ENCODE measurements around the gene CALHM4. TPM values are rescaled to one million over a fixed set of nuclear protein-coding genes. Genes with fewer than 3 reads are reported as not detected.

CALHM4 gene
- total RNA-seq, 3 donors from 2014 or later: not detected

DNA sequence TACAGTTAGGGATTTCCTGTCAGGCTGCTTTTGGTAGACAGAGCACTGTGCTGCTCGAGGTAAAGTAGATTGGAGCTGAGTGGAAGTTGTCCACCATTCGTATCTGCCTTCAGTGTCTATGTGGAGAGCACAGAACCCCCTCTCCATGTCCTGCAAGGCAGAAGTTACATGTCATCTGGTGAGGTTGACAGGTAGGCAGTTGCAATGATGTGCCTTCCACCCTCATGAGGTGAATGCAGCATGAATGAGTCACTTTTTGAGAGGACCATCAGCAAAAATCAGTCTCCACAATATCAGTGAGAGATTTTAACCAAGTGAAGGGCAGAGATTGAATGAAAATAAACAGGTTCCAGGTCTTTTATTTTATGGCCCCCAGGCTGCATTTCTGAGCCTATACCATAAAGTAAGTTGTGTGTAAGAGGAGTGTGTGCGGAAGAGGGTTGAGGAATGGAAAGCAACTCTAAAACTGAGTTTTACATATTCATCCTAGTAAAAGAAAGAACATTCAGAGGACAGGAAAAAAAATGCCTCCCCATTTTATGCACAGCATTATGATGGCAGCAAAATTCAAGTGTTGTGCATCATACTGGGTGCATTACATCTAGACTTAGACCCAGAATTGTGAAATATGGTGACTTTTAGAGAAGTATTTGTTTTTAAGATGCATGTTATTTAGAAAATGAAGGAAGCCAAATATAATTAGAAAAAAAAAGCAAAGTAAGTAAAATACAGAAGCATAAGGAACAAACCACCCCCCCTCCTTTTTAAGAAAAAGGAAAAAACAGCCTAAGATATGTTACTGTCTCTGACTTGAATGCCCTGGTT lies 23.9 kb upstream of the CALHM4 start:
- Mint-ChIP-seq H3K27me3 (ENCODE audit: low read depth) (peaks cover 25% of the 10 kb centered on the region), H3K9me3 (no peaks in the 10 kb centered on the region), H3K4me1 (ENCODE audit: low read depth) (no peaks in the 10 kb centered on the region), H3K4me3 (no peak overlapping the region), H3K36me3 (ENCODE audit: insufficient read depth) (no peaks in the 10 kb centered on the region)
- no peak for ATAC-seq
- no peak for DNase-seq

DNA sequence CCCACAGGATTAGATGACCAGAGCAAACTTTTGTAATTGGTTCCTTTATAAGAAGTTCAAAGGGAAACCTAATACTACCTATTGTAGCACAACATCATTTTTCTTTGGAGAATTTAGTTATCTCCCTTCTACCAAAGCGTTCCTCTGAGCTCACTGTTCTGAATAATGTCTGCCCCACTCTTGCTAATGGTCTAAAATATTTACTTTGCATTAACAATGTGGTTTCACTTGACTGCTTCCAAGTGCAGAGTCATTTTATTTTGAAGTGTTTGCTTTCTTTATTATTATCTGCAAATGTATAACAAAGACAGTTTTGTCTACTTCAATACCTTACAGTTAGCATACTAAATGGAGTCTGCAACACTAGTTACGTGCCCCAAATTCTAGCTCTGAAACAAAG lies 23.1 kb upstream of the CALHM4 start:
- DNase-seq (no peak), ATAC-seq (no peak)
- Mint-ChIP-seq H3K36me3 (ENCODE audit: insufficient read depth) (no peaks in the 10 kb centered on the region), H3K9me3 (no peaks in the 10 kb centered on the region), H3K4me1 (ENCODE audit: low read depth) (no peaks in the 10 kb centered on the region), H3K27me3 (ENCODE audit: low read depth) (peaks cover 25% of the 10 kb centered on the region), H3K4me3 (no peak overlapping the region)

DNA sequence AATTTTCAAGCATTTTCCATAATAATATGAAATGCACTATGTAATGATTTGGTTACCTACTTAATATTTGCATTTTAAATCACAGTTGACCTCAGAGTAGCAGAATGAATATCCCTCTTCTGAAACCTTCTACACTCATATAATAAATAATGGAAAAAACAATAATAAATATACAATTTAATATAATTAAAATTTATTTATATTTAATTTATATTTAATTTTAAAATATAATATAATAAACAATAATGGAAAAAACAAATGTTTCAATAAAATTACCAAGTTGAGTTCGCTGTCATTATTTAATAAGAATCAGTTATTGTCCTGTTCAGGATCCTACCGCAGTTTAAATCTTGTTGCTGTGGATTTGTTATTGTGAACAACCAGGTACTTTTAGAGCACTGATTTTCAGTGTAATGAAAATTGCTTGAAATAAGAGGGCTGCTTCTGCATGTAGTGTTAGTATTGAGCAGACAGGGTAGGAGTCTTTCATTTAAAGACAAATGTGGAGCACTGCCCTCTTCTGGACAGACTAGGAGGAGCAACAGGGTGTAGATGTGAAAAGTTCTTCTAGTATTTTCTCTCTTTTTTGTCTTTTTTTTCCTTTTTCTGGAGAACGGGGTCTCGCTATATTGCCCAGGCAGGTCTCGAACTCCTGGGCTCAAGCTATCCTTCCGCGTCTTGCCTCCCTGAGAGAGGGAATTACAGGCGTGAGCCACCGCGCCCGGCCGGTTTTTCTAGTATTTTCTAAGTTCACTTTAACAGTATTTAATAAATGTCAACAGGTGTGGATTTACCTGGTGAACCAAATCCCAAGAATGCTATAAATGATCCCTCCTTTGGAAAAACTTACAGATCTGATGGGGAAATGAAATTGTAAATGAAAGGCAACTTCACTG lies 21.6 kb upstream of the CALHM4 start:
- Mint-ChIP-seq H3K9me3 (no peaks in the 10 kb centered on the region), H3K27me3 (ENCODE audit: low read depth) (peaks cover 25% of the 10 kb centered on the region), H3K4me3 (no peak overlapping the region), H3K4me1 (ENCODE audit: low read depth) (peaks cover 4% of the 10 kb centered on the region), H3K36me3 (ENCODE audit: insufficient read depth) (no peaks in the 10 kb centered on the region)
- peak; percentile 50 for DNase-seq
- ATAC-seq: peak; percentile 88 to 93

DNA sequence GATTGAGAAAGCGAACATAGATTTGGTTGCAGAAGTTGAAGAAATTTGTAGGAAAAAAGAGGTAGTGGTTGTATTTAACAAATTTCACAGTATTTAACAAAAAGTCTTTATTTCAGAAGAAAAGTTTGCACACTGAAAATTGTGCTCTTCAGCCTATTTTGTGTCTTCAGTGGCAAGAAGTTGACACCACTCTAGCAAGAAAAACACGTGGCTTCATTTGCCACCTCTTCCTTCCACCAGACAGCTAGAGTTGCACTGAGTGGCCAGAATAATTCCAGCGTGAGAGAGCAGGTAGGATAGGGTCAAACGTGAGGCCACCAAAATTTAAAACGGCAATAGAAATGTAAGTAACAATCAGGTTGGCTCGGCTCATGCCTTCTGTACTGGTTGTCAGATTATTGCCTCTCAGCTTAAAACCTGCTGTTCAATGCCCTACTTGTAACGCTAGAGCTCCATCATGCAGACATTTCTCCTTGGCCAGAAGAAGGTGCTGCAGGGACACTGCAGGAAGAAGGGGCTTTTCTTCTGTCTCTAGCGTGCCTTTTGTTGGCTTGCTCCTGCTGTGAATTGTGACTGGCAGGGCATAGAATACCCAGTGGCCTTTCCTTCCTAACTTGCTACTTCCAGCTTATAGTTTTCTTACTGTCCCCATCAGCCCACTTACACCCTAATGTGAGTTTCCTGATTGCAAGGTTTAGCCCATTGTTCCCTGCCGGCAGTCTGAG lies 20.2 kb upstream of the CALHM4 start:
- DNase-seq: no peak
- no peaks in the 10 kb centered on the region for H3K9me3 Mint-ChIP-seq
- peaks cover 4% of the 10 kb centered on the region for H3K4me1 Mint-ChIP-seq (ENCODE audit: low read depth)
- H3K27me3 Mint-ChIP-seq (ENCODE audit: low read depth): peaks cover 25% of the 10 kb centered on the region
- ATAC-seq: no peak
- H3K4me3 Mint-ChIP-seq: no peak overlapping the region
- H3K36me3 Mint-ChIP-seq (ENCODE audit: insufficient read depth): no peaks in the 10 kb centered on the region

DNA sequence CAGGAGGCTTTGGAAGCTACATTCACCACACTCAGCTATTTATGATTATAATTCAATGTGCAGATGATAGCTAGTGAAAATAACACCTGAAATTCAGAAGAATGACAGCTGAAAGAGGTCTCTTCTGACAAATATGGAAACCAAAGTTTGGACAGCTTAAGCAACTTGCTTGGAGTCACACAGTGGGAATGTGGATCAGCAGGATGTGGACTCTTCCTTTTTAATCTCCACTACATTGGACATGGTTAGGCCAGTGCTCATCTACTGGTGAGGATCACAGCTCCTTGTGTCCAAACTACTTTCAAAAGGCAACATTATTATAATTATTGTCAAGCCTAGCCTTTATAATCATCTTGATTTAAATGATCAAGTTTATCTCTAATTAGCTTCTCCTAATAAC lies 18.4 kb upstream of the CALHM4 start:
- Mint-ChIP-seq H3K4me1 (ENCODE audit: low read depth) (peaks cover 4% of the 10 kb centered on the region), H3K9me3 (no peaks in the 10 kb centered on the region), H3K4me3 (no peak overlapping the region), H3K27me3 (ENCODE audit: low read depth) (peaks cover 28% of the 10 kb centered on the region), H3K36me3 (ENCODE audit: insufficient read depth) (no peaks in the 10 kb centered on the region)
- DNase-seq (no peak), ATAC-seq (no peak)

DNA sequence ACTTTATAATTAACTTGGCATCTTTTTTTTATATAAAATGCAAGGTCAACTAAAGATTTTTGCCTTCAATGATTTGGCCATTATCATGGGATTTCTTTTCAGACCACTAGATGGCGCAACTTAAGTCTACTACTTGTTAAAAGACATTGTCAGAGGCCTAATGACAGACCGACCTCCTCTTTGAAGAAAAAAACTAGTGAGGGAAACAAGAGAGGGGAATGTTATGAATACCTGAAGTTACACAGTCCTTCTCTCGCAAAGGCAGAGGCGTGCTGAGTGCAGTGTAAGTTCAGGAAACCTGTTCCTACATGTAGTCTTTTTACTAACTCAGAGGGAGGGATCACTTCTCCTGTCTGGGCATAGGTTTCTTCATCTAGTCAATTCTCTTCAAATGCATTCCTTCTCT lies 17.3 kb upstream of the CALHM4 start:
- H3K27me3 Mint-ChIP-seq (ENCODE audit: low read depth): peaks cover 32% of the 10 kb centered on the region
- peak; percentile 18 to 44 for ATAC-seq
- no peak overlapping the region for H3K4me3 Mint-ChIP-seq

DNA sequence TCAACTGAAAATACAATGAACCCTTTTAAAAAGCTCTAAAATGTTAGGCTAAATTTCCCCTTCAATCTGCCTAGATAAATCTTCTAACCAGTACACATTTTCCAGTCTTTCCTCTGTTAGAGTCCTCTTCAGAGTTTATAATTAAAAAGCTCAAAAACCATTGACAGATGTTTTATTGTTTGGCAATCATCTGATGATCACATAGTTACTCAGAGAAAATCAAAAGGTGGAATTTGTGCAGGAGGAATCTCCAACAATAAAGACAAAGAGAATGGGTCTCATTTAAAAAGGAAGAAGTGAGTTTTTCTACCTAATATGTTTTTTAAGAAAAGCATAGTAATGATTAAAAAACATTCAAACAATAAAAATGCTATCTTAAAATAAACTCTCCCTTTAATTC lies 11.1 kb upstream of the CALHM4 start:
- DNase-seq (no peak), ATAC-seq (no peak)
- Mint-ChIP-seq H3K9me3 (no peaks in the 10 kb centered on the region), H3K4me1 (ENCODE audit: low read depth) (no peaks in the 10 kb centered on the region), H3K36me3 (ENCODE audit: insufficient read depth) (no peaks in the 10 kb centered on the region), H3K4me3 (no peak overlapping the region), H3K27me3 (ENCODE audit: low read depth) (peaks cover 23% of the 10 kb centered on the region)

More for the DNA sequence above, 17.3 kb upstream of the CALHM4 start:
- DNase-seq: no peak
- Mint-ChIP-seq H3K9me3 (no peaks in the 10 kb centered on the region), H3K4me1 (ENCODE audit: low read depth) (peaks cover 4% of the 10 kb centered on the region), H3K36me3 (ENCODE audit: insufficient read depth) (no peaks in the 10 kb centered on the region)

DNA sequence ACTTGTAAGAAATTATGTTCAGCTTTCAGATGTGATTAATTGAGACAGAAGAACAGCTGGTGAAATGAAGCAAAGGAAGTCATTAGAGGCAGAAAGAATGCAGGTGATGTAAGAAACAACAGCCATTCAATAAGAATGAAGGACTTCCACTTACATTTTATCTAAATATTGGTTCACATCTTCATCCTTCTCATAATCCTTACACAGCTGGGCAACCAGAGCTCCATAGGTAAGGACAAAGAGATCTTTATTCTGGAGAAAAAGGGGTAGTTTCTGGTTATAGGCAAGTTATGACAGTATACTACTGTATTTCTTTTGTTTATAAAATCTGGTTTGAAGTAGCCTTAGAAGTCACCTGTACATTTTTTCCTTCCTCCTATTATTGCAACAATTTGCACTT lies 10.4 kb upstream of the CALHM4 start:
- no peak overlapping the region for H3K4me3 Mint-ChIP-seq
- H3K9me3 Mint-ChIP-seq: no peaks in the 10 kb centered on the region
- ATAC-seq: no peak
- no peak for DNase-seq
- no peaks in the 10 kb centered on the region for H3K36me3 Mint-ChIP-seq (ENCODE audit: insufficient read depth)
- no peaks in the 10 kb centered on the region for H3K4me1 Mint-ChIP-seq (ENCODE audit: low read depth)
- H3K27me3 Mint-ChIP-seq (ENCODE audit: low read depth): peaks cover 23% of the 10 kb centered on the region

DNA sequence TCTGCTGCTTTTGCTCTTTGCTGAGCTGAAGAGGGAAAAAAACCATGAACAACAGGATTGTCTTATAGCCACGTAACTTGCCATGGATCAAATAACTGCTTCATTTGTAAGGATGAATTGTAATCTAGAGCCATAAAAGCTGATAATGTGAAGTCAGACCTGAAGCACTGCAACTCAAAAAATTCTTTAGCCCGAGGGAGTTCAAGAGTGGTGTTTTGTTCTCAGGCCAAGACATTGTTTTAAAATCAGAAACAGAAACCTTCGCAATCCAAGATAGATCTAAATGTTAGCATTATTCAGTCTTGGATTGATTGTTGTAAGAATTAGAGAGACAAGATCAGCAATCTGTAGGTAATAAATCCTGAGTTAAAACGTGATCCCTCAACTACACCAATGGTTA lies 7.9 kb upstream of the CALHM4 start, which contains the start of gene TRAPPC3L:
TRAPPC3L (minus strand) TSS at position 34 of the 400 bp plus-strand sequence. CDS start 170 bp downstream, outside the sequence.
- ATAC-seq: no peak
- no peaks in the 10 kb centered on the region for H3K4me1 Mint-ChIP-seq (ENCODE audit: low read depth)

DNA sequence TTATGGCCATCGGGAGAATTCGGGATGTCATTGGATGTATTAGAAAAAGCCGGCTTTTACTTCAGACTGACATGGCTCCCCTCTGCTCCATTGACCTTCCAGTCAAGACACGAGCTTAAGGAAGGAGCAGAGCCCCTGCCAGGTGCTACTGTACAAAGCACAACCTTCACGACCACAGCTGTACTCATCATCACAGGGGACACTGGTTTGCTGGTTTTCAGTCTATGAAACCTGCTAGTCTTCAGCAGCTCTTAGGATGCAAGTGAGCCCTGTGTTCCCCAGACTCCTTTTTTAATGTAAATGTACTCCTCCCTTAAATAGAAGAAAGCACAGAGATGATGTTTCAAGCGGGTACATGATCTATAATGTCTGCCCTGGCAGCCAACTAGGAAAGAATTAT lies 6.2 kb upstream of the CALHM4 start:
- Mint-ChIP-seq H3K4me3 (no peak overlapping the region), H3K9me3 (no peaks in the 10 kb centered on the region)

More for the DNA sequence above, 7.9 kb upstream of the CALHM4 start, which contains the start of gene TRAPPC3L:
- H3K36me3 Mint-ChIP-seq (ENCODE audit: insufficient read depth): no peaks in the 10 kb centered on the region
- no peak for DNase-seq
- no peak within 1 kb of the TSS for H3K4me3 Mint-ChIP-seq
- peaks cover 16% of the 10 kb centered on the region for H3K27me3 Mint-ChIP-seq (ENCODE audit: low read depth)
- H3K9me3 Mint-ChIP-seq: no peaks in the 10 kb centered on the region

DNA sequence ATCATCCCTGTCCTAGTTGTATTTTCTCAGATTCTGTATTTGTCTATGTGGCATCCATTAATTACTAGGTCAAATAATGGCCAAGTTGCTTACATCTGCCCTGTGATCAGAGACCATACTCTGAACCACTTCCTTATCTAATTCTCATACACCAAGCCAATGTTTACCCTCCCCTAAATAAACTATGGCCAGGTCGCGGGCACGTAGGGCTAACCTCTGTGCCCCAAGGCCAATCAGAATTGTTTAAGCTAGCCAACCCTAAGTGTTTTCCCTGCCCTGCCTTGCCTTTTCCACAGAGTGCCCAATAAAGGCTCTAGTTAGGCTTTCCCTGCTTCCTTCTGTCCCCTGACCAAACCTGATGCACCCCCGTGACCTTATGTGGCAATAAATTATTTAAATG lies 2.8 kb upstream of the CALHM4 start:
- H3K4me3 Mint-ChIP-seq: no peak overlapping the region
- ATAC-seq: no peak
- no peak for DNase-seq
- H3K36me3 Mint-ChIP-seq (ENCODE audit: insufficient read depth): no peaks in the 10 kb centered on the region
- no peaks in the 10 kb centered on the region for H3K9me3 Mint-ChIP-seq
- peaks cover 9% of the 10 kb centered on the region for H3K27me3 Mint-ChIP-seq (ENCODE audit: low read depth)
- no peaks in the 10 kb centered on the region for H3K4me1 Mint-ChIP-seq (ENCODE audit: low read depth)

More for the DNA sequence above, 6.2 kb upstream of the CALHM4 start:
- ATAC-seq (no peak), DNase-seq (no peak)
- Mint-ChIP-seq H3K4me1 (ENCODE audit: low read depth) (no peaks in the 10 kb centered on the region), H3K36me3 (ENCODE audit: insufficient read depth) (no peaks in the 10 kb centered on the region), H3K27me3 (ENCODE audit: low read depth) (peaks cover 14% of the 10 kb centered on the region)

DNA sequence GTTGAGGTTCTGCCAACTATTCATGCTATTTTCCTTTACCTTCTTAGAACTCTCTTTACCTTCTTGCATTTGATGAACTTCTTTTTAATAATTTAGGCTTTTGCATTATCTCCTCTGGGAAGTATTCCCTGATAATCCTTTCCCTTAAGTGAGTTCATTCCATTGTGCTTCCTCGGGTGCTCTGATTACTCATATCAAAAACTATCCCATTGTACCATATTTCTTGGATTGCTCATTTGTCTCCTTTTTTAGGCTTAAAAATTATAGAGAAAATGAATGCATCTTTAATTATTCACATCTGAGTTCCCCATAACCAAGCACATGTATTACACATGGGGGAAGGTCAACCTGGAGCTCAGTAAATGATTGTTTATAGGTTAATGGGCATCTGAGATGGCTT lies 2.5 kb downstream of the CALHM4 start:
- DNase-seq: no peak
- H3K27me3 Mint-ChIP-seq (ENCODE audit: low read depth): peaks cover 5% of the 10 kb centered on the region
- H3K4me1 Mint-ChIP-seq (ENCODE audit: low read depth): no peaks in the 10 kb centered on the region
- ATAC-seq: no peak
- H3K36me3 Mint-ChIP-seq (ENCODE audit: insufficient read depth): no peaks in the 10 kb centered on the region
- no peaks in the 10 kb centered on the region for H3K9me3 Mint-ChIP-seq
- H3K4me3 Mint-ChIP-seq: no peak overlapping the region

DNA sequence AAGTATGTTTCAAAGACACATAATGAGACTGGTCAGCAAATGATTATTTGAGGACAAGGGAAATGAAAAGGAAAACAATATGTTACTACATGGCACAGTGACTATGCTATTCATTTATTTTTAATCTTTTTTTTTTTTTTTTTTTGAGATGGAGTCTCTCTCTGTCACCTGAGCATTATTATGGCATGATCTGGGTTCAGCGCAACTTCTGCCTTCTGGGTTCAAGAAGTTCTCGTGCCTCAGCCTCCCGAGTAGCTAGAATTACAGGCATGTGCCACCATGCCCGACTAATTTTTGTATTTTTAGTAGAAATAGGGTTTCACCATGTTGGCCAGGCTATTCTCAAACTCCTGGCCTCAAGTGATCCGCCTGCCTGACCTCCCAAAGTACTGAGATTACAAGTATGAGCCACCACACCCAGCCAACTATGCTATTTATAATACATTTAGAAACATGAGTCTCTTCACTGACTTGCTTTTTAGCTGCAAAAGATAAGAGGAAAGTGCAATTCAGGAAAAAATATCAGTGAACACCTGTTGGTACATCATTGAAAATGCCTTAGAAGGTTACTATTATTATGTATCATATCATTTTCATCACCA lies 3.4 kb downstream of the CALHM4 start:
- Mint-ChIP-seq H3K9me3 (no peaks in the 10 kb centered on the region), H3K4me3 (no peak overlapping the region), H3K4me1 (ENCODE audit: low read depth) (peaks cover 2% of the 10 kb centered on the region), H3K27me3 (ENCODE audit: low read depth) (peaks cover 7% of the 10 kb centered on the region), H3K36me3 (ENCODE audit: insufficient read depth) (no peaks in the 10 kb centered on the region)
- no peak for DNase-seq
- no peak for ATAC-seq

DNA sequence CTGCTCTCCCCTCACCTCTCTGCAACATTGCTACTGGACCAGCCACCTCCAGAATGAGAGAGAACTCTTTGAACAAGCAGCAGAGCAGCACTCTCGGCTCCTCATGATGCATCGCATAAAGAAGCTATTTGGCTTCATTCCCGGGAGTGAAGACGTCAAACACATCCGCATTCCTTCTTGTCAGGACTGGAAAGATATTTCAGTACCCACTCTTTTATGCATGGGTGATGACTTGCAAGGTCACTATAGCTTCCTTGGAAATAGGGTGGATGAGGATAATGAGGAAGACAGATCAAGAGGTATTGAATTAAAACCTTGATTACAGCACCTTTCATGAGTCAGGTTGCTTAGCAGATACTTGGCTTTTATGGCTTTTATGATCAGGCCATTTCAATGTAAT lies 4.3 kb downstream of the CALHM4 start:
- no peak overlapping the region for H3K4me3 Mint-ChIP-seq
- peaks cover 12% of the 10 kb centered on the region for H3K27me3 Mint-ChIP-seq (ENCODE audit: low read depth)
- H3K4me1 Mint-ChIP-seq (ENCODE audit: low read depth): peaks cover 3% of the 10 kb centered on the region
- no peaks in the 10 kb centered on the region for H3K9me3 Mint-ChIP-seq
- DNase-seq (no peak), ATAC-seq (no peak)
- H3K36me3 Mint-ChIP-seq (ENCODE audit: insufficient read depth): no peaks in the 10 kb centered on the region

Data from activated T-cell treated with anti-CD3 and anti-CD28 coated beads, Interleukin-2, amount 50 U/mL, for 4 hours (primary cell).